Measurements from ENCODE around the gene CD59. TPM values are rescaled to one million over a fixed set of nuclear protein-coding genes. Genes with fewer than 3 reads are reported as not detected.

Gene CD59
- 10 to 100 TPM; 46.9 to 70.7 (median 54.9) TPM for polyA plus RNA-seq

GRCh38 chr11:33736148-33736812 lies at the start of gene CD59:
Gene CD59 (minus strand): TSS chr11:33736423. CDS start chr11:33722445, 13,978 bp downstream.
- H3K9me3 Mint-ChIP-seq: no peaks in the 10 kb centered on the region
- peak within 1 kb of the TSS; percentile 45 to 90 (median 76) for H3K27ac Mint-ChIP-seq
- H3K4me3 Mint-ChIP-seq: peak within 1 kb of the TSS; percentile 89 to 97 (median 93)
- no peaks in the 10 kb centered on the region for H3K36me3 Mint-ChIP-seq
- H3K27me3 Mint-ChIP-seq (ENCODE audit: low read depth in 3 of 3): peaks cover 2 to 12% (median 3%) of the 10 kb centered on the region in 3 donors
- peaks cover 25 to 35% of the 10 kb centered on the region in 2 donors for H3K4me1 Mint-ChIP-seq
- DNase-seq: peak; percentile 74 to 77 (median 75)

GRCh38 chr11:33785609-33786008 lies 49.4 kb upstream of the CD59 start:
- peaks cover 4 to 27% (median 5%) of the 10 kb centered on the region in 3 donors for H3K27me3 Mint-ChIP-seq (ENCODE audit: low read depth in 3 of 3)
- no peak for DNase-seq
- no peak overlapping the region for H3K4me3 Mint-ChIP-seq
- no peaks in the 10 kb centered on the region for H3K9me3 Mint-ChIP-seq
- no peak overlapping the region for H3K27ac Mint-ChIP-seq
- no peaks in the 10 kb centered on the region for H3K4me1 Mint-ChIP-seq
- peaks cover 0 to 3% (median 0%) of the 10 kb centered on the region in 3 donors for H3K36me3 Mint-ChIP-seq

DNA sequence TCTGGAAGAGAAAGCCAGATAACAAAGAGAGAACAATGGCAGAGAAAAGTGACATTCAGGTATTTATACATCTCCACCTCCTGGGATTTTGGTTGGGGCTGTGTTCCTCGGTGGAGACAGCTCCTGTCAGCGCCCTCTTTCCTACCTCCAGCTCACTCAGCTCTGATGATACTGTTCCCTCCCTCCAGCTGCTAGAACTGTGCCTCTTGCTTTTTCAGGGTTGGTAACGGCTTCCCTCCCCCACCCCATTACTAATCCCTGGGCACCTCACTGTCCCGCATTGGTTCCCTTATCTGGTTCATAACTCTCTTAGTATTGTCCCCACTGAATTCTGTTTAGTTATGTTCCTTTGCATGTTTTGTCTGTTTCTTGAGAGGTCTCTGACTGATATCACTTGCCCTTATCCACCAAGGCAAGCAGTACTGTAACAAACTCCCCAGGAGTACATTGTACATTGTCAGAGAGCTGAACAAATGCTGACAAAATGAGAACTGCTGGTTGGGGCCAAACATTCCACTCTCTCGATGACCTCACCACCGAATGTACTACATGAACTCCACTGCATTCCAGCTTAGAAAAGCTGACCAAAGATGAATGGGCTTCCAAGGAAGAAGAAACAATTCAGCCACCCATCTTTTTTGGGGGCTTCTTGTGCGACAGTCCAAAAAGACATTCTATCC lies 43.8 kb upstream of the CD59 start:
- no peak overlapping the region for H3K4me3 Mint-ChIP-seq
- no peak overlapping the region for H3K27ac Mint-ChIP-seq

GRCh38 chr11:33778675-33779074 lies 42.5 kb upstream of the CD59 start:
- no peak for DNase-seq
- H3K27me3 Mint-ChIP-seq (ENCODE audit: low read depth in 3 of 3): peaks cover 9 to 24% (median 12%) of the 10 kb centered on the region in 3 donors
- no peak overlapping the region for H3K4me3 Mint-ChIP-seq
- no peak overlapping the region for H3K27ac Mint-ChIP-seq
- H3K36me3 Mint-ChIP-seq: peaks cover 0 to 3% (median 0%) of the 10 kb centered on the region in 3 donors
- H3K9me3 Mint-ChIP-seq: no peaks in the 10 kb centered on the region
- peaks cover 12 to 15% of the 10 kb centered on the region in 2 donors for H3K4me1 Mint-ChIP-seq

More for the DNA sequence above, 43.8 kb upstream of the CD59 start:
- H3K27me3 Mint-ChIP-seq (ENCODE audit: low read depth in 3 of 3): peaks cover 4 to 27% (median 8%) of the 10 kb centered on the region in 3 donors
- H3K9me3 Mint-ChIP-seq: no peaks in the 10 kb centered on the region
- H3K36me3 Mint-ChIP-seq: peaks cover 0 to 3% (median 0%) of the 10 kb centered on the region in 3 donors
- peaks cover 5 to 9% of the 10 kb centered on the region in 2 donors for H3K4me1 Mint-ChIP-seq
- no peak for DNase-seq

- peak in 1 of 3 donors; percentile 2 for DNase-seq
Measured at GRCh38 chr11:33777906-33778305, 41.7 kb upstream of the CD59 start.

DNA sequence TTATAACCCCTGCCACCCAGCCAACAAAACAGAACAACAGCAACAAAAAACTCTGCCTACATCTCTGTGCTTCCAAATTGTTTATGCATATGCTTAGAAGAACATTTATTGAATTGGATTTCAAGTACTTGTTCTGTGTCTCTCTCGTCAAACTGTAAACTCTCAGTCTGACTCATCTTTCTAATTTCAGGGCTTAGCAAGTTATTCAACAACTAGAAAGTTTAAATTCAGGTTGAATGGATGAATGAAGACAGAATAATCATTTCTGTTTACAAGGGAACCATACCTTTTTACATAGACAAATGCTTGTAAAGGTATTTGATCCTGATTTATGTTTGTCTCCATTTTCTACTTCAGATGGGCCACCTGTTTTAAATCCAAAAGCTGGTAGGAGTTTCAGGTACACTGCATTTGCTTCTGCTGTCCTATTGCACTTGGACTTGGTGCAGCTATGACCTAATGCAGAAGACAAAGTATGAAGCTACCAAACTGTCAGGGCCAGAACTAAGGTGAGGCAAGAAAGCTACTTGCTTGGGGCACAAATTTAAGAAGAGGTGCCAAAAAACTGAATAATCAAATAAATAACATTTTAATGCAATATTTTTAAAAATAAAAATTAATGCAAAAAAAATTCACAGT lies 39.7 kb upstream of the CD59 start:
- no peaks in the 10 kb centered on the region for H3K9me3 Mint-ChIP-seq
- H3K4me3 Mint-ChIP-seq: peak overlapping the region; percentile 97 to 99 (median 97)
- no peaks in the 10 kb centered on the region for H3K36me3 Mint-ChIP-seq
- H3K27me3 Mint-ChIP-seq (ENCODE audit: low read depth in 3 of 3): peaks cover 11 to 27% (median 12%) of the 10 kb centered on the region in 3 donors
- peaks cover 36 to 37% of the 10 kb centered on the region in 2 donors for H3K4me1 Mint-ChIP-seq
- no peak for DNase-seq
- H3K27ac Mint-ChIP-seq: peak overlapping the region in 1 of 6 donors; percentile 63

More at GRCh38 chr11:33777906-33778305, 41.7 kb upstream of the CD59 start:
- H3K27me3 Mint-ChIP-seq (ENCODE audit: low read depth in 3 of 3): peaks cover 11 to 27% (median 12%) of the 10 kb centered on the region in 3 donors
- no peaks in the 10 kb centered on the region for H3K36me3 Mint-ChIP-seq
- H3K9me3 Mint-ChIP-seq: no peaks in the 10 kb centered on the region
- no peak overlapping the region for H3K4me3 Mint-ChIP-seq
- H3K4me1 Mint-ChIP-seq: peaks cover 19 to 23% of the 10 kb centered on the region in 2 donors
- no peak overlapping the region for H3K27ac Mint-ChIP-seq

DNA sequence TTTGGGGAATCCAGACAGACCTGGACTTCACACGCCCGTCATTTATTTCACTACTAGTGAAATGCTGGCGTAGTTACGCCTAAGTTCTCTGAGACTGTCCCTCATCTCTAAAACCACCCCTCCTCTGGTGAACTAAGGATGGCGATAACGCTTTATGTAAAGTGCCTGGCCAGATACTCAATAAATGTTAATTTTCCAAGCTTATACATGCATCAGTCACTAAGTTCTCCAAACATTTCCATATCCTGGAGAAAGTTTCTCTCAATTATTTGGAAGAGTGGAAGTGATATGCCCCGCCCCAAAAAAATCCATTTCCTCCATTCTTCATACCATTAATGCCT lies 39.2 kb upstream of the CD59 start:
- H3K4me3 Mint-ChIP-seq: peak overlapping the region; percentile 97 to 99 (median 97)
- no peaks in the 10 kb centered on the region for H3K9me3 Mint-ChIP-seq
- H3K27ac Mint-ChIP-seq: peak overlapping the region in 2 of 6 donors; percentile 15 to 63
- H3K4me1 Mint-ChIP-seq: peaks cover 37 to 38% of the 10 kb centered on the region in 2 donors
- peaks cover 11 to 27% (median 12%) of the 10 kb centered on the region in 3 donors for H3K27me3 Mint-ChIP-seq (ENCODE audit: low read depth in 3 of 3)
- H3K36me3 Mint-ChIP-seq: peaks cover 0 to under 1% (median under 1%) of the 10 kb centered on the region in 3 donors
- DNase-seq: no peak

DNA sequence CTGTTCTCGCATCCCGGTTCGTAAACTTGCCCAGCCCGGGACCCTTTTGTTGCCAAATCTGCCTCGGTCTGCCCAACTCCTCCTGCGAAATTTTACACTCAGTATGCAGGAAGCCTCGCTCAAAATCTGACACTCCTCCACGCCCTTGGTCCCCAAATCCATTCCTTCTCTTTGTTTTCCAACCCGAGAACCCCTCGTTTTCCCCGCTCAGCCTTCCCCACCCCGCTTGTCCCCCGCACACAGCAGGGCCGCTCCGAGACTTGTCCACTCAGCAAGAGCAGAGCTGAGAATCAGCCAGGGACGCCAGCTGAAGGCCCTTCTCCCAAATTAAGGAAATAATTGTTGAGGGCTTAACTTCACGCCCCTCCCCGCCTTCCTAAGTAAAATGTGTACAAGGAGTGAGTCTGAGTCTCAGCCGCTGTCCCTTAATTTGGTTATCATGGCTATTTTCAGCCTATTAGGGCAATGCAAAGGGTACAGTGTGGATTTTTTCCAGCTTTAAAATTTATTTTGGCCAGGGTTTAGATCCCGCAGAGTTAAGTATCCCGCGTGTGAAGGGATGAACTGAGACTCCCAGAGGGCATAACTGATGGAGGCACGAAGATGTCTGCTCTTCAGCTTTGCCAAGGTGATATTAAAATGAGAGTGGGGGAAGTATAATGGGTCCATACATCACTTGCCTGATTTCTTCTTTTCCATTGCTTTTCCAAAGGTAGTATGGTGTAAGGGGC lies 38.7 kb upstream of the CD59 start:
- Mint-ChIP-seq H3K36me3 (peaks cover 0 to 6% (median 6%) of the 10 kb centered on the region in 3 donors), H3K27me3 (ENCODE audit: low read depth in 3 of 3) (peaks cover 8 to 21% (median 12%) of the 10 kb centered on the region in 3 donors), H3K4me1 (peaks cover 40 to 43% of the 10 kb centered on the region in 2 donors), H3K27ac (peak overlapping the region; percentile 68 to 94 (median 90)), H3K4me3 (peak overlapping the region; percentile 97 to 99 (median 97)), H3K9me3 (no peaks in the 10 kb centered on the region)
- DNase-seq: no peak

DNA sequence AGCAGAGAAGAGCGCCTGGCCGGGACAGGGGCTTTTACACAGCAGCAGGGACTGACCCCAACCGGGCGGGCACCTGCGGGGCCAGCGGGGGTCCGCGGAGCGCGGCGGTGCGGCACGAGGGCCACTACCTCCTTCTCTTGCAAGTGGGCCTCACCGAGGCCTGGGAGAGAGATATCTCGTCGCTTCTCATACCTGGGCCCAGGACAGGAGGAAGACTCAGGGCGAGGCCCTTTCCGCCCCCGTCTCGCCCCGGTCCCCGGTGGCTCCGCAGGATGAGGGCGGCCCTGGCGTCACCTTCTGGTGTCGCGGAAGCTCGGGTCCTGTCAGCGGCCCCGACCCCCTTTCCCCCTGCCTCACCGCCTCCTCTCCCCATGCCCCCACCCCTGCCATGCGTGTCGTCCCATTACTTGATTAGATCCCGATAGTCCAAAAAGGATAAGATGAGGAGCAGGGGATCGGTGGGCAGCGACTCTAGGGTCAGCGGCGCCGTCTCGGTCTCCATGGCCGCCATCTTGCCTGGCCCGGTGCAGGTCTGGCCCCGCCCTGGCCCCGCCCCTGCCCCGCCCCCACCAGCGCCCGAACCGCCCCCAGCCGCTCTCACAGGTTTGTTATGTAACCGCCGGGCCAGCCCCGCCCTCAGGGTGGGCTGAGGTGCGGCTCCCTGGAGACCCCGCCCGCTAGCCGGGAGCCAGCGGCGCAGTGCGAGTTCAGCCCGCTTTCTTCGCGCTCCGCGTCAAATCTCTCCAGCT lies 37.9 kb upstream of the CD59 start, which contains the start of gene FBXO3:
FBXO3 (minus strand) TSS at position 534 of the 749 bp plus-strand sequence; CDS start at position 511, 23 bp downstream.
- peak; percentile 81 to 84 (median 83) for DNase-seq
- Mint-ChIP-seq H3K4me3 (peak within 1 kb of the TSS; percentile 97 to 99 (median 97)), H3K4me1 (peaks cover 40 to 46% of the 10 kb centered on the region in 2 donors), H3K36me3 (peaks cover 4 to 12% (median 12%) of the 10 kb centered on the region in 3 donors), H3K27ac (peak within 1 kb of the TSS; percentile 87 to 96 (median 95)), H3K9me3 (no peaks in the 10 kb centered on the region), H3K27me3 (ENCODE audit: low read depth in 3 of 3) (peaks cover 7 to 18% (median 12%) of the 10 kb centered on the region in 3 donors)

GRCh38 chr11:33773404-33773986 lies 37.3 kb upstream of the CD59 start:
- H3K4me1 Mint-ChIP-seq: peaks cover 40 to 46% of the 10 kb centered on the region in 2 donors
- H3K27me3 Mint-ChIP-seq (ENCODE audit: low read depth in 3 of 3): peaks cover 7 to 15% (median 12%) of the 10 kb centered on the region in 3 donors
- H3K36me3 Mint-ChIP-seq: peaks cover 4 to 15% (median 12%) of the 10 kb centered on the region in 3 donors
- H3K27ac Mint-ChIP-seq: peak overlapping the region; percentile 87 to 96 (median 95)
- no peaks in the 10 kb centered on the region for H3K9me3 Mint-ChIP-seq
- DNase-seq: peak; percentile 30 to 48 (median 43)
- H3K4me3 Mint-ChIP-seq: peak overlapping the region; percentile 97 to 99 (median 97)

GRCh38 chr11:33772870-33773269 lies 36.6 kb upstream of the CD59 start:
- Mint-ChIP-seq H3K36me3 (peaks cover 5 to 16% (median 12%) of the 10 kb centered on the region in 3 donors), H3K4me1 (peaks cover 36 to 46% of the 10 kb centered on the region in 2 donors), H3K27me3 (ENCODE audit: low read depth in 3 of 3) (peaks cover 7 to 12% (median 12%) of the 10 kb centered on the region in 3 donors), H3K4me3 (peak overlapping the region; percentile 78 to 97 (median 97)), H3K9me3 (no peaks in the 10 kb centered on the region), H3K27ac (peak overlapping the region in 5 of 6 donors; percentile 59 to 95 (median 87))
- DNase-seq: no peak

- Mint-ChIP-seq H3K4me3 (peak overlapping the region; percentile 78 to 97 (median 97)), H3K9me3 (no peaks in the 10 kb centered on the region), H3K36me3 (peaks cover 9 to 16% (median 12%) of the 10 kb centered on the region in 3 donors), H3K4me1 (peaks cover 35 to 46% of the 10 kb centered on the region in 2 donors), H3K27me3 (ENCODE audit: low read depth in 3 of 3) (peaks cover 7 to 12% (median 9%) of the 10 kb centered on the region in 3 donors), H3K27ac (peak overlapping the region in 3 of 6 donors; percentile 10 to 87 (median 79))
- no peak for DNase-seq
Measured at GRCh38 chr11:33772300-33772699, 36.1 kb upstream of the CD59 start.

All from immature natural killer cell (primary cell).